Left lung (tissue), 10 donors: Measurements from ENCODE around the gene SLC2A5. TPM values are rescaled to one million over a fixed set of nuclear protein-coding genes. Genes with fewer than 3 reads are reported as not detected.

Experiments
- ATAC-seq: fragments of 200-7000 bp; cut with Tn5 transposase; one replicate; pipeline ENCODE4 v1.9.1; 2020; ENCODE audit warnings: moderate library complexity
- DNase-seq, 4 donors: peaks; one replicate each; pipeline ENCODE4 v3.0.0-alpha.2; 2013 to 2020
- H3K27ac ChIP-seq, 2 donors: fragments of 200-600 bp; sonication (generic) in 1 of 2; one replicate each; pipeline versions ENCODE4 v1.5.0 to v1.8.0; 2020 to 2021
- H3K27me3 ChIP-seq, 2 donors: fragments of 200-600 bp; sonication (generic) in 1 of 2; one replicate each; pipeline versions ENCODE4 v1.5.0 to v1.8.0; 2020 to 2021
- H3K36me3 ChIP-seq, 2 donors: fragments of 200-600 bp; sonication (generic) in 1 of 2; one replicate each; pipeline versions ENCODE4 v1.5.0 to v1.8.0; 2020 to 2021
- H3K4me1 ChIP-seq, 2 donors: fragments of 200-600 bp; one replicate each; pipeline ENCODE4 v1.8.0; 2021
- H3K4me3 ChIP-seq, 2 donors: fragments of 200-600 bp; sonication (generic) in 1 of 2; one replicate each; pipeline versions ENCODE4 v1.5.0 to v1.8.0; 2020 to 2021; ENCODE audit warnings: mild to moderate bottlenecking in 1 of 2
- H3K9me3 ChIP-seq, 2 donors: fragments of 200-600 bp; sonication (generic) in 1 of 2; one replicate each; pipeline versions ENCODE4 v1.5.0 to v1.8.0; 2020 to 2021
- CTCF ChIP-seq, 2 donors: fragments of 200-600 bp; sonication (generic) in 1 of 2; IDR thresholded peaks; one replicate each; pipeline versions ENCODE4 v1.5.0 to v1.8.0; 2021; ENCODE audit warnings: antibody characterized with exemption in 2 of 2
- intact Hi-C, 2 donors: fragments of 100-400 bp; cut with DNase I; formaldehyde crosslinking; loops; one replicate each; pipeline versions ENCODE4 v1.11.2 to v1.14.2; 2022
- polyA plus RNA-seq, 6 donors: library from polyadenylated mRNA; unstranded; fragments of 120-200 nt; gene quantifications; one replicate each; pipeline ENCODE4 v1.2.1, GENCODE V29; 2013; ENCODE audit not compliant: insufficient read length in 6 of 6
- total RNA-seq, 2 donors: library from RNA; stranded (reverse); fragmentation: NEBNext Ultra II Directional; extraction: Animal tissue kit (Norgen Biotek cat#: 25700); gene quantifications; one replicate each; pipeline ENCODE4 v1.2.1, GENCODE V29; 2021
- donor health status: DM: no; HTN: yes; CAD: no.
- donor health status: DM: no; HTN: no; CAD: no.

SLC2A5 gene
- total and polyA plus RNA-seq, 8 donors: 0.52 to 1.6 (median 1.0) TPM

GRCh38 chr1:9047019-9047418 lies 22.4 kb downstream of the SLC2A5 start:
- H3K27ac ChIP-seq: no peak overlapping the region
- H3K27me3 ChIP-seq: no peaks in the 10 kb centered on the region
- no peak for DNase-seq
- intact Hi-C loops: no loop called here
- no peaks in the 10 kb centered on the region for H3K4me1 ChIP-seq
- no peak for ATAC-seq
- no peaks in the 10 kb centered on the region for H3K36me3 ChIP-seq
- no peak for TF ChIP-seq CTCF (IDR thresholded peaks at IDR 0.05)
- no peaks in the 10 kb centered on the region for H3K9me3 ChIP-seq
- H3K4me3 ChIP-seq: no peak overlapping the region

DNA sequence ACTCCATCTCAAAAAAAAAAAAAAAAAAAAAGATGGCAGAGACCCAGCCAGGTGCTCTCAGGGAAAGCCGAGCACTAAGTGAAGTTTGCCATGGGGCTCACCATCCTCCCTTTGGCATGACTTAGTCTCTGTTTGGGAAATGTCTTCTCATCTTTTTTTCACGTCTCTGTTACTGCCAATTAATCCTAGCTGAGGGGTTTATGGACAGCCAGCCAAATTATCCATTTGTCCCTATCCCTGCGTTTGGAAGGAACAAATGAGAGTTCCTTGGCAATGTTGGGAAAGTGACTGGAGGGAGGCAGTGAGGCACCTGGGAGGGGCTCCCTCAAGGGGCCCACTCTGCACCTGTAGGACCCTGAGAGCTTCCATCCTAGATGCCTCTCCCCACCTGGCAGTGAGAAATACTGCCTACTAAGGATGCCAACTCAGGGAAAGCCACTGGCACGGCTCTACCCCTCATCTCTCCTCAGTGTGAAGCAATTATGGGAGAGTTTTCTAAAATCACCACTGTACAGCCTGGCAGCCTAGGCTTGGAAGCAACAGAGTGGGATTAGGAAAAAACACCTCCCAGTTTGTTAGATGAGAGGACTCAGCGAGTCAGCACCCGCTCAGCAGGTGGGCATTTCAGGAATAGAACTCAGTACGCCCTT lies 23.4 kb downstream of the SLC2A5 start:
- no peak for DNase-seq
- TF ChIP-seq CTCF (IDR thresholded peaks at IDR 0.05): no peak
- Histone ChIP-seq H3K4me3 (no peak overlapping the region), H3K27me3 (no peaks in the 10 kb centered on the region), H3K4me1 (no peaks in the 10 kb centered on the region), H3K36me3 (peaks cover 0 to 6% of the 10 kb centered on the region in 2 donors), H3K27ac (no peak overlapping the region), H3K9me3 (no peaks in the 10 kb centered on the region)
- ATAC-seq: no peak
- intact Hi-C loops: no loop called here

GRCh38 chr1:9044236-9044635 lies 25.2 kb downstream of the SLC2A5 start:
- no peak overlapping the region for H3K4me3 ChIP-seq
- H3K9me3 ChIP-seq: no peaks in the 10 kb centered on the region
- no peak overlapping the region for H3K27ac ChIP-seq
- no peak for ATAC-seq
- DNase-seq: no peak
- peaks cover 0 to 16% of the 10 kb centered on the region in 2 donors for H3K36me3 ChIP-seq
- intact Hi-C loops: no loop called here
- no peaks in the 10 kb centered on the region for H3K4me1 ChIP-seq
- H3K27me3 ChIP-seq: peaks cover 0 to 12% of the 10 kb centered on the region in 2 donors
- TF ChIP-seq CTCF (IDR thresholded peaks at IDR 0.05): no peak

DNA sequence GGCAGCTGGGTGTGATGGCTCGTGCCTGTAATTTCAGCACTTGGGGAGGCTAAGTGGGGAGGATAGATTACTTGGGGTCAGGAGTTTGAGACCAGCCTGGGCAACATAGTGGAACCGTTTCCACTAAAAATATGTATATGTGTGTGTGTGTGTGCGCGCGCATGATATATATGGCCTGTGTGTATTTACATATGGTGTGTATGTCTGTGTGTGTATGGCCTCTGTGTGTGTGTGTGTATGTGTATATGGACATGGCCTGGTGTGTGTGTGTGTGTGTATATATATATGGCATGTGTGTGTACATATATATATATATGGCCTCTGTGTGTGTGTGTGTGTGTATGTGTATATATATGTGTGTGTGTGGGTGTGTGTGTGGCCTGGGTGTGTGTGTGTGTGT lies 27.2 kb downstream of the SLC2A5 start:
- Histone ChIP-seq H3K27me3 (peaks cover 0 to 26% of the 10 kb centered on the region in 2 donors), H3K9me3 (no peaks in the 10 kb centered on the region), H3K36me3 (peaks cover 0 to 33% of the 10 kb centered on the region in 2 donors), H3K4me3 (no peak overlapping the region), H3K27ac (no peak overlapping the region), H3K4me1 (no peaks in the 10 kb centered on the region)
- ATAC-seq: no peak
- no peak for DNase-seq
- intact Hi-C loops: no loop called here
- no peak for TF ChIP-seq CTCF (IDR thresholded peaks at IDR 0.05)

GRCh38 chr1:9041116-9041779 lies 28.2 kb downstream of the SLC2A5 start:
- no peak for DNase-seq

More at GRCh38 chr1:9041116-9041779, 28.2 kb downstream of the SLC2A5 start:
- Histone ChIP-seq H3K27me3 (peaks cover 0 to 26% of the 10 kb centered on the region in 2 donors), H3K4me3 (no peak overlapping the region), H3K36me3 (peaks cover 0 to 33% of the 10 kb centered on the region in 2 donors), H3K4me1 (no peaks in the 10 kb centered on the region), H3K9me3 (no peaks in the 10 kb centered on the region), H3K27ac (no peak overlapping the region)
- intact Hi-C loops: no loop called here
- no peak for ATAC-seq
- TF ChIP-seq CTCF (IDR thresholded peaks at IDR 0.05): no peak
